ENCODE data around the gene CDH2. TPM values are rescaled to one million over a fixed set of nuclear protein-coding genes. Genes with fewer than 3 reads are reported as not detected.

The CDH2 gene
- polyA plus RNA-seq, 1 donor from 2014 or later: 199 TPM

DNA sequence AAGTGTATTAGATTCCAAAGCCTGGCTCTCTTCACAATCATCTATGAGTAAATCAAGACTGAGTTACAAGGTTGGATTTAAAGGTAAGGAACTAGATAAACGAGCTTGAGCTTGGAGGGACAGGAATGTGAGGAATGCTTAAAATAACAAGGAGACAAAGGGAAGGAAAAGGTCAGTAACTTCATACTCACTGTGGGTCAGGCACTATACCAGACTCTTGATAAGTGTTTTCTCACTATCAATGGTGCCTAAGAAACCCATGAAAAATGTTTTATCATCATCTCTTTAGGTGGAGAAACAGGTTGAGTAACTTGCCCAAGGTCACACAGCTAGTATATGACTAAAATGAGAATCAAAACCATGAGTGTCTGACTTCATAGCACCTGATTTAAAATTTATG, 212.1 kb downstream of the CDH2 start:
- Histone ChIP-seq H3K4me2 (ENCODE audit: low read length) (no peak overlapping the region), H3K4me3 (ENCODE audit: low read length) (no peak overlapping the region), H3K9me3 (ENCODE audit: low read length) (no peaks in the 10 kb centered on the region), H3K27ac (ENCODE audit: low read length) (no peak overlapping the region), H3K79me2 (replicated peaks; ENCODE audit: insufficient read depth, low read length) (peaks cover 3% of the 10 kb centered on the region), H3F3A (ENCODE audit: insufficient read depth, low read length, poor library complexity, severe bottlenecking) (no peaks in the 10 kb centered on the region), H3K9me2 (ENCODE audit: insufficient read depth, low read length) (no peaks in the 10 kb centered on the region), H3K9ac (ENCODE audit: low read length) (no peak overlapping the region), H3K36me3 (ENCODE audit: insufficient read depth, low read length) (peaks cover 17% of the 10 kb centered on the region), H2AFZ (ENCODE audit: low read depth, low read length) (no peak overlapping the region), H4K20me1 (ENCODE audit: insufficient read depth) (no peaks in the 10 kb centered on the region), H3K27me3 (ENCODE audit: insufficient read depth, low read depth, low read length) (no peaks in the 10 kb centered on the region)
- TF ChIP-seq EP300 (conservative IDR thresholded peaks at IDR 0.05; ENCODE audit: poor library complexity, severe bottlenecking) (no peak), MXI1 (conservative IDR thresholded peaks at IDR 0.05; ENCODE audit: poor library complexity, severe bottlenecking) (no peak), EZH2 (IDR thresholded peaks at IDR 0.05; ENCODE audit: borderline replicate concordance, insufficient read depth, low read length, poor library complexity, severe bottlenecking) (no peak), SMC3 (conservative IDR thresholded peaks at IDR 0.05; ENCODE audit: poor library complexity) (no peak), RAD21 (conservative IDR thresholded peaks at IDR 0.05) (no peak), POLR2AphosphoS5 (IDR thresholded peaks at IDR 0.05) (no peak), TAF1 (IDR thresholded peaks at IDR 0.05; ENCODE audit: low read depth) (no peak)
- TF ChIP-seq, protein P1, sequence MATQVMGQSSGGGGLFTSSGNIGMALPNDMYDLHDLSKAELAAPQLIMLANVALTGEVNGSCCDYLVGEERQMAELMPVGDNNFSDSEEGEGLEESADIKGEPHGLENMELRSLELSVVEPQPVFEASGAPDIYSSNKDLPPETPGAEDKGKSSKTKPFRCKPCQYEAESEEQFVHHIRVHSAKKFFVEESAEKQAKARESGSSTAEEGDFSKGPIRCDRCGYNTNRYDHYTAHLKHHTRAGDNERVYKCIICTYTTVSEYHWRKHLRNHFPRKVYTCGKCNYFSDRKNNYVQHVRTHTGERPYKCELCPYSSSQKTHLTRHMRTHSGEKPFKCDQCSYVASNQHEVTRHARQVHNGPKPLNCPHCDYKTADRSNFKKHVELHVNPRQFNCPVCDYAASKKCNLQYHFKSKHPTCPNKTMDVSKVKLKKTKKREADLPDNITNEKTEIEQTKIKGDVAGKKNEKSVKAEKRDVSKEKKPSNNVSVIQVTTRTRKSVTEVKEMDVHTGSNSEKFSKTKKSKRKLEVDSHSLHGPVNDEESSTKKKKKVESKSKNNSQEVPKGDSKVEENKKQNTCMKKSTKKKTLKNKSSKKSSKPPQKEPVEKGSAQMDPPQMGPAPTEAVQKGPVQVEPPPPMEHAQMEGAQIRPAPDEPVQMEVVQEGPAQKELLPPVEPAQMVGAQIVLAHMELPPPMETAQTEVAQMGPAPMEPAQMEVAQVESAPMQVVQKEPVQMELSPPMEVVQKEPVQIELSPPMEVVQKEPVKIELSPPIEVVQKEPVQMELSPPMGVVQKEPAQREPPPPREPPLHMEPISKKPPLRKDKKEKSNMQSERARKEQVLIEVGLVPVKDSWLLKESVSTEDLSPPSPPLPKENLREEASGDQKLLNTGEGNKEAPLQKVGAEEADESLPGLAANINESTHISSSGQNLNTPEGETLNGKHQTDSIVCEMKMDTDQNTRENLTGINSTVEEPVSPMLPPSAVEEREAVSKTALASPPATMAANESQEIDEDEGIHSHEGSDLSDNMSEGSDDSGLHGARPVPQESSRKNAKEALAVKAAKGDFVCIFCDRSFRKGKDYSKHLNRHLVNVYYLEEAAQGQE (IDR thresholded peaks at IDR 0.05; ENCODE audit: borderline replicate concordance): no peak
- TF ChIP-seq, protein P2, sequence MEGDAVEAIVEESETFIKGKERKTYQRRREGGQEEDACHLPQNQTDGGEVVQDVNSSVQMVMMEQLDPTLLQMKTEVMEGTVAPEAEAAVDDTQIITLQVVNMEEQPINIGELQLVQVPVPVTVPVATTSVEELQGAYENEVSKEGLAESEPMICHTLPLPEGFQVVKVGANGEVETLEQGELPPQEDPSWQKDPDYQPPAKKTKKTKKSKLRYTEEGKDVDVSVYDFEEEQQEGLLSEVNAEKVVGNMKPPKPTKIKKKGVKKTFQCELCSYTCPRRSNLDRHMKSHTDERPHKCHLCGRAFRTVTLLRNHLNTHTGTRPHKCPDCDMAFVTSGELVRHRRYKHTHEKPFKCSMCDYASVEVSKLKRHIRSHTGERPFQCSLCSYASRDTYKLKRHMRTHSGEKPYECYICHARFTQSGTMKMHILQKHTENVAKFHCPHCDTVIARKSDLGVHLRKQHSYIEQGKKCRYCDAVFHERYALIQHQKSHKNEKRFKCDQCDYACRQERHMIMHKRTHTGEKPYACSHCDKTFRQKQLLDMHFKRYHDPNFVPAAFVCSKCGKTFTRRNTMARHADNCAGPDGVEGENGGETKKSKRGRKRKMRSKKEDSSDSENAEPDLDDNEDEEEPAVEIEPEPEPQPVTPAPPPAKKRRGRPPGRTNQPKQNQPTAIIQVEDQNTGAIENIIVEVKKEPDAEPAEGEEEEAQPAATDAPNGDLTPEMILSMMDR (IDR thresholded peaks at IDR 0.05; ENCODE audit: poor library complexity, severe bottlenecking): no peak

DNA sequence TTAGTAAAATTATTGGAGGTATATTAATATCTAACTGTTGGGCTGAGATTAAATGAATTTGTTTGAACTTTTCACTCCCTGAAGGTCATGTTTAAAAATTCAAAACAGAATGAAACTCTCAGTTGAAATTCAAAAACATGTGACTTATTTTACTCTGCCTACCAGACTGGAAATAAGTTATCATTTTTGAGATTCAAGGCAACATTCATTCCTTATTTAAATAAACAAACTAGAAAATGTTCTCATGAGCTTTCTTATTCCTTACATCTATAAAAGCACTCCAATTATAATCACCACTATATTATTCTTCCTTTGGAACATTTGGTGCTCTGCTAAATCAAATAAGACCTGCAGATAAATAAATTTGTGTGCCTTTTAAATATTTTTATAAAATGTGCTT, 217.8 kb downstream of the CDH2 start:
- Histone ChIP-seq H3K27me3 (ENCODE audit: insufficient read depth, low read depth, low read length) (no peaks in the 10 kb centered on the region), H3K9ac (ENCODE audit: low read length) (no peak overlapping the region), H3K79me2 (replicated peaks; ENCODE audit: insufficient read depth, low read length) (peaks cover 10% of the 10 kb centered on the region)

More for the DNA sequence above, 217.8 kb downstream of the CDH2 start:
- Histone ChIP-seq H4K20me1 (ENCODE audit: insufficient read depth) (no peaks in the 10 kb centered on the region), H3K4me3 (ENCODE audit: low read length) (no peak overlapping the region), H3K36me3 (ENCODE audit: insufficient read depth, low read length) (peaks cover 21% of the 10 kb centered on the region), H3K4me2 (ENCODE audit: low read length) (no peak overlapping the region), H3K9me3 (ENCODE audit: low read length) (no peaks in the 10 kb centered on the region), H3K9me2 (ENCODE audit: insufficient read depth, low read length) (no peaks in the 10 kb centered on the region), H2AFZ (ENCODE audit: low read depth, low read length) (no peak overlapping the region), H3K27ac (ENCODE audit: low read length) (no peak overlapping the region), H3F3A (ENCODE audit: insufficient read depth, low read length, poor library complexity, severe bottlenecking) (no peaks in the 10 kb centered on the region)
- no peak for TF ChIP-seq TAF1 (IDR thresholded peaks at IDR 0.05; ENCODE audit: low read depth)
- TF ChIP-seq SMC3 (conservative IDR thresholded peaks at IDR 0.05; ENCODE audit: poor library complexity): no peak
- TF ChIP-seq, protein P2 (IDR thresholded peaks at IDR 0.05; ENCODE audit: poor library complexity, severe bottlenecking): no peak
- TF ChIP-seq, protein P1 (IDR thresholded peaks at IDR 0.05; ENCODE audit: borderline replicate concordance): no peak
- TF ChIP-seq MXI1 (conservative IDR thresholded peaks at IDR 0.05; ENCODE audit: poor library complexity, severe bottlenecking): no peak
- no peak for TF ChIP-seq POLR2AphosphoS5 (IDR thresholded peaks at IDR 0.05)
- no peak for TF ChIP-seq EZH2 (IDR thresholded peaks at IDR 0.05; ENCODE audit: borderline replicate concordance, insufficient read depth, low read length, poor library complexity, severe bottlenecking)
- TF ChIP-seq EP300 (conservative IDR thresholded peaks at IDR 0.05; ENCODE audit: poor library complexity, severe bottlenecking): no peak
- no peak for TF ChIP-seq RAD21 (conservative IDR thresholded peaks at IDR 0.05)
